GM18907 (cell line): Measurements from ENCODE around the gene PRX.

Experiments
- ATAC-seq: cut with Tn5 transposase; IDR thresholded peaks from one replicate; pipeline ENCODE4 v1.9.1; 2021; ENCODE audit warnings: mild to moderate bottlenecking, moderate library complexity; ENCODE audit not compliant: unreplicated experiment

The PRX gene

GRCh38 chr19:40366697-40367561, 46.2 kb downstream of the PRX start:
- ATAC-seq = no peak

GRCh38 chr19:40365613-40366401, 47.4 kb downstream of the PRX start:
- no peak for ATAC-seq

GRCh38 chr19:40365010-40365409, 48.2 kb downstream of the PRX start:
- ATAC-seq = no peak

GRCh38 chr19:40363069-40363468, 50.1 kb downstream of the PRX start:
- ATAC-seq = no peak

- no peak for ATAC-seq
Observed at GRCh38 chr19:40362160-40362559, 51.0 kb downstream of the PRX start.

GRCh38 chr19:40360708-40361241, 52.4 kb downstream of the PRX start:
- no peak for ATAC-seq

- ATAC-seq = no peak
Observed at GRCh38 chr19:40360020-40360707, 53.0 kb downstream of the PRX start.

- no peak for ATAC-seq
Observed at GRCh38 chr19:40358773-40359172, 54.4 kb downstream of the PRX start.

GRCh38 chr19:40357640-40358039, 55.5 kb downstream of the PRX start:
- ATAC-seq = no peak

- no peak for ATAC-seq
Observed at GRCh38 chr19:40356681-40357595, 56.2 kb downstream of the PRX start.

- ATAC-seq = no peak
Observed at GRCh38 chr19:40355975-40356680, 57.0 kb downstream of the PRX start.

GRCh38 chr19:40348961-40349507, 64.1 kb downstream of the PRX start:
- ATAC-seq = no peak

- peak; percentile 92 for ATAC-seq
Observed at GRCh38 chr19:40348125-40348913, 64.9 kb downstream of the PRX start, which contains the start of the genes C19orf47 and PLD3. Gene C19orf47 (minus strand): TSS chr19:40348397. CDS start chr19:40341857, 6,540 bp downstream. Gene PLD3 (plus strand): TSS chr19:40348695. CDS start chr19:40366484, 17,789 bp downstream.

- no peak for ATAC-seq
Observed at GRCh38 chr19:40344422-40344821, 68.8 kb downstream of the PRX start.
